H1 (cell line): Measurements from ENCODE around the gene CDK3. TPM values are rescaled to one million over a fixed set of nuclear protein-coding genes. Genes with fewer than 3 reads are reported as not detected.

Experiments used
- BRCA1 ChIP-seq: IDR thresholded peaks from 2 replicates; pipeline ENCODE4 v1.6.1; 2012; ENCODE audit warnings: low read depth, low read length, improper control_type of control experiment
- E2F6 ChIP-seq: IDR thresholded peaks from 2 replicates; pipeline ENCODE4 v1.6.1; 2012; ENCODE audit warnings: inconsistent platforms
- EGR1 ChIP-seq: IDR thresholded peaks from 2 replicates; pipeline ENCODE4 v1.6.1; 2011; ENCODE audit warnings: low read depth, low read length, borderline replicate concordance
- JUN ChIP-seq: IDR thresholded peaks from 2 replicates; pipeline ENCODE4 v1.6.1; 2011; ENCODE audit warnings: low read depth, mild to moderate bottlenecking, improper control_type of control experiment, low read length
- polyA plus RNA-seq, 7 experiments: library from polyadenylated mRNA; depleted of rRNA in 3 of 7; stranded (reverse) in 5 of 7; unstranded in 2 of 7; fragments of >200 nt in 5 of 7; fragments of 200-250 nt in 2 of 7; gene quantifications; 1 replicate in 5 of 7; 2 replicates in 1 of 7; 4 replicates in 1 of 7; pipeline versions ENCODE4 v1.2.1 to v1.2.3, GENCODE V29; 2011 to 2013; ENCODE audit warnings: missing spikeins in 2 of 7, mixed read lengths in 2 of 7
- total RNA-seq: library from RNA; stranded (reverse); fragmentation: NEBNext Ultra II Directional; extraction: Animal tissue kit (Norgen Biotek cat#: 25700); gene quantifications from 2 replicates; pipeline ENCODE4 v1.2.1, GENCODE V29; 2021

CDK3 gene
- total and polyA plus RNA-seq, 2 of the 8 experiments (the other 6 are each of a cell fraction or from before 2014, with no cell fraction given), result 10.0 to 14.6 TPM

- TF ChIP-seq EGR1 (no peak), JUN (no peak), E2F6 (no peak), BRCA1 (no peak)
Observed at GRCh38 chr17:76032780-76033108, 32.1 kb downstream of the CDK3 start (continued).
